GM18907 (cell line): ENCODE measurements around the gene GADD45GIP1.
"Not testable (repeated sequence)": the region's sequence is repeated elsewhere in the genome, so short reads cannot be mapped to it uniquely, and the experiment has no call there.

Source experiments
- ATAC-seq: cut with Tn5 transposase; IDR thresholded peaks from one replicate; pipeline ENCODE4 v1.9.1; 2021; ENCODE audit warnings: mild to moderate bottlenecking, moderate library complexity; ENCODE audit not compliant: unreplicated experiment

GADD45GIP1 gene

DNA sequence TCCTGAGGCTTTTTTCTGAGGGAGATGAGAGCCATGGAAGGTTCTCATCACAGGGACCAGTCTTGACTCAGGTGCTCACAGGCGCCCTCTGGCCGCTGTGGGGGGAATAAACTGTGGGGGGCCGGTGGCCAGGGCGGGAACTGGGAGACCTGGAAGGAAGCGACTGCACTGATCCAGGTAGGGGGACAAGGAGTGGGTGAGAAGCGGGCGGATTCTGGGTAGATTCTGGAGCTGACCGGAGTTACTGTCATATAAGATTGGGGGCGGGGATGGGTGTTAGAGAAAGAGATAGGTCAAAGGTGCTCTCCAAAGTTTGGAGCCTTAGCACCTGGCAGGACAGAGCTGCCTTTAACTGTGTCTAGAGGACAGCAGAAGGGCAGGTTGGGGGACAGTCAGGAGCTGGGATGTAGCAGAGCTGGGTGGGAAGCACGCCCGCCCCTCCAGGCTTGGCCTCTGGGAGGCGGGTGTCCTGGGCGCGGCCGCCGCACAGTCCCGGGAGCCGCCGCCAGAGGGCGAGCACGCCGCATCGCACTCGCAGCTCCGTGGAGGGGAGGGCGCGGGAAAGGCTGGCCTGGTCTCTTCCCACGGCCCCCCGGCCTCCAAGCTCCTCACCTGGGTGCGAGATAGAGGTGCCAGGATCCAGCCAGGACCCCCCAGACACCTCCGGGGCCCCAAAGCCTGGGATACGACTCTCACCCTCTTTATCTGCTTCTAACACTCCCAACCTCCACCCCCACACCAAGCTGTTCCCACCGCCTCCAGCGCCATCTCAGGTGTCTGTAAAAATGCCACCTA is 8.2 kb upstream of the GADD45GIP1 start:
- peak; percentile 69 for ATAC-seq

DNA sequence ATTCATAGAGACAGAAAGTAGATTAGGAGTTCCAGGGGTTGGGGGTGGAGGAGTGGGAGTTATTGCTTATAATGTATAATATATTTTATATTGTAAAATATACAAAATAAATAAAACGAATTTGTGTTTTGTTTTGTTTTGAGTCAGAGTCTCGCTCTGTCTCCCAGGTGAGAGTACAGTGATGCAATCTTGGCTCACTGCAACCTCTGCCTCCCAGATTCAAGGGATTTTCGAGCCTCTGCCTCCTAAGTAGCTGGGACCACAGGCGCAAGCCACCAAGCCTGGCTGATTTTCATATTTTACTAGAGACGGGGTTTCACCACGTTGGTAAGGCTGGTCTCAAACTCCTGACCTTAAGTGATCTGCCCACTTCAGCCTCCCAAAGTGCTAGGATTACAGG is 2.5 kb upstream of the GADD45GIP1 start:
- ATAC-seq: no peak

DNA sequence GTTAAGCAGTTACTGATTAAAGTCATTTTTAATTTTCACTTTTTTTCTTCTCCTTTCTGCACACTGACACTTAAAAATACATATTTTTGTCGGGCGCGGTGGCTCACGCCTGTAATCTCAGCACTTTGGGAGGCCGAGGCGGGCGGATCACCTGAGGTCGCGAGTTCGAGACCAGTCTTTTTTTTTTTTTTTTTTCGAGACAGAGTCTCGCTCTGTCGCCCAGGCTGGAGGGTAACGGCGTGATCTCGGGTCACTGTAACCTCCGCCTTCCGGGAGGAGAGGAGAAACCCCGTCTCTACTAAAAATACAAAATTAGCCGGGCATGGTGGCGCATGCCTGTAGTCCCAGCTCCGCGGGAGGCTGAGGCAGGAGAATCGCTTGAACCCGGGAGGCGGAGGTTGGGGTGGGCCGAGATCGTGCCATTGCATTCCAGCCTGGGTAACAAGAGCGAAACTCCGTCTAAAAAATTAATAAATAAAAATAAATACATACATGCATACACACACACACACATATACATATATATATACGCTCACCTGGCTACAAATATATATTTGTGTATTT is 448 bp upstream of the GADD45GIP1 start:
- not testable (repeated sequence) for ATAC-seq

DNA sequence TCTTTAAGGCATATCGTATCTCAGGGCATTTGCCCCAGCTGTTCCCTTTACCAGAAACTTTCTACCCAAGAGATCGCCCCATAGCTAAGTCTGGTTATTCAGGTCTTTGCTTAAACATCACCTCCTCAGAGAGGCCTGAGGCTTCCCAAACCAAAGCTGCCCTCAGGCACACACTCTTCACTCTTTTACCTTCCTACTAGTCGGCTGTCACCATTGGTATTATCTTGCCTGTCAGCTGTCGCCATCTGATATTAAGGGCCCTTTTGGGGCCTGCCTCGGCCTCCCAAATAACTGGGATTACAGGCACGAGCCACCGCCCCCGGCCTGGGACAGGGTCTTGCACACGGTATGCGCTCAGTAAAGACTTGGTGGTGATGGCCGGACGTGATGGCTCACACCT is 1.0 kb downstream of the GADD45GIP1 start:
- ATAC-seq: no peak

DNA sequence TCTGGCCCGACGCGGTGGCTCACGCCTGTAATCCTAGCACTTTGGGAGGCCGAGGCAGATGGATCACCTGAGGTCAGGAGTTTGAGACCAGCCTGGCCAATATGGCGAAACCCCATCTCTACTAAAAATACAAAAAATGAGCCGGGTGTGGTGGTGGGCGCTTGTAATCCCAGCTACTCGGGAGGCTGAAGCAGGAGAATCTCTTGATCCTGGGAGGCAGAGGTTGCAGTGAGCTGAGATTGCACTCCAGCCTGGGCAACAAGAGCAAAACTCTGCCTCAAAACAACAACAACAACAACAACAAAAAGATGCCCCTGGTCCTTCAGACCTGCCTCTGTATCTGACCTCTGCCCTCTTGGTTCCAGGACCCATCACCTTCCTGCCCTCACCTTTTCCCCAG is 1.4 kb downstream of the GADD45GIP1 start:
- ATAC-seq: not testable (repeated sequence)

DNA sequence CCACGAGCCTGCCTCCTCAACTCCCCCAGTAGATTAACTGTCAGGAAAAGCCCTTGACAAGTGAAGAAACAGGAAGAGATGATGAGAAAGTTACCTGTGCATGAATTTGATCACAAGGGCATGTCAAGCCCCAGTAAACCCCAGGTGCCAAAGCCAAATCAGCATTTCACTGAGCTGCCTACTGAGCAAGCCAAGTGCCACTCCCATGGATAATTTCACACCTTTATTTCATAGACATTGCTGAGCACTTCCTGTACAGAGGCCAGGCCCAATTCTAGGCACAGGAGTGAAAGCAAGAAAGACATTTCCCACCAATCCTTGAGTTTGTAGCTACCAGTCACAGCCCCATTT is 2.4 kb downstream of the GADD45GIP1 start:
- no peak for ATAC-seq

DNA sequence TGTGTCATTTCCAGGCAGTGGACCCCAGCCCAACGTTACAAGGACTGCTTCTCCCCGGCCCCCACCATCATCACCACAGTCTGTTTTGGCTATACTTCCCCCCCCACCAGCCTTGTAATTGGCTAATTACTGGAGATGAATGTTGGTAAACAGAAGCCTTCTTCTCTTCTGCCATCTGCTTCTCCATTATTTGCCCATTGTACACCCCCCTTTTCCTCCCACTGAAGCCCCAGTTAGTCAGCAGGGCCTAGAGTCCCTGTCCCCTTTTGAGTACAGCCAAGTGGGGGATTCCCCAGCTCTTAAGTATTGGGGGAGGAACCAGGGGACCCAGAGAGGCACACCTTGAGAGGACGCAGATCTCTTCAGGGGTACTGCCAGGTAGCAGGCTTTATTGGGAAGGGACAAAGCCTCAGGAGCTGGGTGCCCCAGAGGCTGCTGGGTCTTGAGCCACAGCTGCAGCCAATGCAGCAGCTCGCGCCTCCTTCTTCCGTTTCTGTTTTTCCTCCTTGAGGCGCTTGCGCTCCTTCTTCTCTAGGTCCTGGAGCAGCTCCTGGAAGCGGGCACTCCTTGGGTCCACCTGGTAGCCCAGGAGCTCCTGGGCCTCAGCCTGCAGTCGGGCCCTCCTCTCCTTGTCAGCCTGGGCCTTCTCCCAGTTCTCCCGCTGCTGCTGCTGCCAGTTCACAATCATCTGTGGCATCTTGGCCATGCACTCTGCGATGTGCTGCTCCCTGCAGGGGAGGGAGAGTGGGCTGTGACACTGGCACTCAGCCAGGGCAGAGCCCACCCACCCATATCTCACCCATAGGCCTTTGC is 3.0 kb downstream of the GADD45GIP1 start:
- ATAC-seq: no peak

DNA sequence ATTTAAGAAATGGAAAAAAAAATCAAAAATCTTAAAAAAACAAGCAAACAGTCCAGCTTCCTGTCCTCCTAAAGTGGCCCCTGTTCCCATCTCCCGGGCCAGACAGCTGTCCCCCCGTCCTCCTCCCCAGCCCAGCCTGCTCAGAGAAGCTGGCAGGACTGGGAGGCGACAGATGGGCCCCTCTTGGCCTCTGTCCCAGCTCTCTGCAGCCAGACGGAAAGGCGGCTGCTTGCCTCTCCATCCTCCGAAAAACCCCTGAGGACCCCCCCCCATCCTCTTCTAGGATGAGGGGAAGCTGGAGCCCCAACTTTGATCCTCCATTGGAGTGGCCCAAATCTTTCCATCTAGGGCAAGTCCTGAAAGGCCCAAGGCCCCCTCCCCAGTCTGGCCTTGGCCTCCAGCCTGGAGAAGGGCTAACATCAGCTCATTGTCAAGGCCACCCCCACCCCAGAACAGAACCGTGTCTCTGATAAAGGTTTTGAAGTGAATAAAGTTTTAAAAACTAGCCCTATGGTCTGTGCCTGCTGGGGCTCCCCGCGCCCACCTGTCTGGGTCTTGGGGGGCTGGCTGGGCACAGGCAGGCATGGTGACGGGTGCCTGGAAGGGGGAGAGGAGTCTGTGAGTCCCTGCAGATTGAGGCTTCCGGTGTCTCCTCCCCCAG is 3.8 kb downstream of the GADD45GIP1 start:
- ATAC-seq: no peak

DNA sequence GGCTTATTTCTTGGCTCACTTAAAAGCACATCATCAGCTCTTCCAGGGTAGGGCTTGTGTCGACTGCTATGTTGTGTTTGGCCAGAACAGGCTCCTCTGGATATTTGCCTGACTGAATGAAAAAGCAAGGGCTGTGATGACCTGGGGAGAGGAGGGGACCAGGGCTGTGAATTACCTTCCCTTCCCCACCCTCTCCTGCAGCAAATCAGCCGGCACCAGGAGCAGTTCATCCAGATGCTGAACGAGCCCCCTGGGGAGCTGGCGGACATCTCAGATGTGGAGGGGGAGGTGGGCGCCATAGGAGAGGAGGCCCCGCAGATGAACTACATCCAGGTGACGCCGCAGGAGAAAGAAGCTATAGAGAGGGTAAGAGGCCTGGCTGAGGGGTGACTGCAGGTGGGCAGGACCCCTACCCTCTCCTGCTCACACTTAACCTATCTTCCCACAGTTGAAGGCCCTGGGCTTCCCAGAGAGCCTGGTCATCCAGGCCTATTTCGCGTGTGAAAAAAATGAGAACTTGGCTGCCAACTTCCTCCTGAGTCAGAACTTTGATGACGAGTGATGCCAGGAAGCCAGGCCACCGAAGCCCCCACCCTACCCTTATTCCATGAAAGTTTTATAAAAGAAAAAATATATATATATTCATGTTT is 4.4 kb downstream of the GADD45GIP1 start:
- ATAC-seq: no peak

DNA sequence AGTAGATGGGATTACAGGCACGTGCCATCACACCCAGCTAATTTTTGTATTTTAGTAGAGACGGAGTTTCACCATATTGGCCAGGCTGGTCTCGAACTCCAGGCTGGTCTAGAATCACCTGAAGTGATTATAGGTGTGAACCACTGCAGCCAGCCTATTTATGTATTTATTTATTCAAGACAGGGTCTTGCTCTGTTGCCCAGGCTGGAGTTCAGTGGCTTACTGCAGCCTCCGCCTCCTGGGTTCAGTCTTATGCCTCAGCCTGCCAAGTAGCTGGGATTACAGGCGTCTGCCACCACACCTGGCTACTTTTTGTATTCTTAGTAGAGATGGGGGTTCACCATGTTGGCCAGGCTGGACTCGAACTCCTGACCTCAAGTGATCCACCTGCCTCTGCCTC is 5.0 kb downstream of the GADD45GIP1 start:
- not testable (repeated sequence) for ATAC-seq

DNA sequence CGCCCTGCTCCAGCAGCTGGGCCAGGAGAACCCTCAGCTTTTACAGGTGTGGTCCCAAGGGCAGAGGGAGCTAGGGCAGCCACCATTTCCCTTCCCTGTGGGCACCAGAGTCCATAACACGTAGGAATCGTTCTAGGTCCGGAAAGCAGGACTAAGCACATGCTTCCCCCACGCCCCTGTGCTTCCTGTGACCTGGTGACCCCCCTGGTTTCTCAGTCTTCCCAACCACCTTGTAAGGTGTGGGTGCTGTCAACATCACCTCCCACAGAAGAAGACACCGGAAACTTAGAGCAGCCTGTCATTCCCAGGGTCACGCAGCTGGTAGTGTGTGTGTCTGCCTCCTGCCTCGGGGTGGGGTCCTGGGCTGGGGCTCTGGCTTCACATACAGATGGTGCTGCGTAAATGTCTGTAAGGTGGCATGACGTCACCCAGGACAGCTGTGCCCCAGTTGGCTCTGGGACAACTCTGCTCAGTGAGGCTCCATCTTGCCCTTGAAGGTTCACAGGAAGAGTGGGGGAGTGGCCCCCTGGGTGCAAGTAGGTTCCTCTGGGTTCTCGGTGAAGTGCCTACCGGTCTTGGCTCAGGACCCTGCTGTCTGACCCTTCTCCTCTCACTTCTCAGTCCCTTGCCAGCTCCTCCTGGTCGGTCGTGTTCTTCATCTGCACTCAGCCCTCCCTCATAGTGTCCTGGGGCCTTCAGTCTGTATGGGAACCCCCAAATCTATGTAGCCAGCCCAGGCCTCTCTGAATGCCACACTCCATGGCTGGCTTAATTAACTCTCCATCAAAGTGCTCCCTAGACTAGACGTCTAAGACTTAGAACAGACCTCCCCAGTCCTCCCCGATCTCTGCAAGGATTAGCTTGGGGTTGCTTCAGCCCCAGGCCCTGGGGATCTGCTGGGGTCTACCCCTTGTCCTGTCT is 7.4 kb downstream of the GADD45GIP1 start:
- no peak for ATAC-seq

DNA sequence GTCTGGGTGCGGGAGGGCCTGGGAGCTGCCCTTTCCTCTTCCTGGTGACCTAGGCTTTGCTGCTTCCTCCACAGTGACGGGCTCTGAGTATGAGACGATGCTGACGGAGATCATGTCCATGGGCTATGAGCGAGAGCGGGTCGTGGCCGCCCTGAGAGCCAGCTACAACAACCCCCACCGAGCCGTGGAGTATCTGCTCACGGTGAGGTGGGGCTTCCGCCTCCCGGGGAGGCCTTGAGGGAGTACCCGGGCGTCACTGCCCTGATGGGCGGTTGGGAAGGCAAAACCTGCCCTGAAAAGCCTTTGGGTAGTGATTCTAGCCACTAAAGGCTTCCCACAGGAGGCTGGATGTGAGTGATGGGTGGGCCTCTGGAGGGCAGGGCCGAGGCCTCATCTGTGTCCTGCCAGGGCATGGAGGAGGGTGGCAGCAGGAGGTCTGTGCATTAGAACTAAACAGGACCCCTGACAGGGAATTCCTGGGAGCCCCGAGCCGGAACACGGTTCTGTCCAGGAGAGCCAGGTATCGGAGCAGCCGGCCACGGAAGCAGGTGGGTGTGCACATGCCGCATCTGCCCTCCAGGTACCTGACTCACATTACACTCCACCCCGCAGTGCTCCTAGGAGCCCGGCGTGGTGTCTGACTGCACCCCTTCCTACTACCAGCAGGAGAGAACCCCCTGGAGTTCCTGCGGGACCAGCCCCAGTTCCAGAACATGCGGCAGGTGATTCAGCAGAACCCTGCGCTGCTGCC is 8.2 kb downstream of the GADD45GIP1 start:
- no peak for ATAC-seq

DNA sequence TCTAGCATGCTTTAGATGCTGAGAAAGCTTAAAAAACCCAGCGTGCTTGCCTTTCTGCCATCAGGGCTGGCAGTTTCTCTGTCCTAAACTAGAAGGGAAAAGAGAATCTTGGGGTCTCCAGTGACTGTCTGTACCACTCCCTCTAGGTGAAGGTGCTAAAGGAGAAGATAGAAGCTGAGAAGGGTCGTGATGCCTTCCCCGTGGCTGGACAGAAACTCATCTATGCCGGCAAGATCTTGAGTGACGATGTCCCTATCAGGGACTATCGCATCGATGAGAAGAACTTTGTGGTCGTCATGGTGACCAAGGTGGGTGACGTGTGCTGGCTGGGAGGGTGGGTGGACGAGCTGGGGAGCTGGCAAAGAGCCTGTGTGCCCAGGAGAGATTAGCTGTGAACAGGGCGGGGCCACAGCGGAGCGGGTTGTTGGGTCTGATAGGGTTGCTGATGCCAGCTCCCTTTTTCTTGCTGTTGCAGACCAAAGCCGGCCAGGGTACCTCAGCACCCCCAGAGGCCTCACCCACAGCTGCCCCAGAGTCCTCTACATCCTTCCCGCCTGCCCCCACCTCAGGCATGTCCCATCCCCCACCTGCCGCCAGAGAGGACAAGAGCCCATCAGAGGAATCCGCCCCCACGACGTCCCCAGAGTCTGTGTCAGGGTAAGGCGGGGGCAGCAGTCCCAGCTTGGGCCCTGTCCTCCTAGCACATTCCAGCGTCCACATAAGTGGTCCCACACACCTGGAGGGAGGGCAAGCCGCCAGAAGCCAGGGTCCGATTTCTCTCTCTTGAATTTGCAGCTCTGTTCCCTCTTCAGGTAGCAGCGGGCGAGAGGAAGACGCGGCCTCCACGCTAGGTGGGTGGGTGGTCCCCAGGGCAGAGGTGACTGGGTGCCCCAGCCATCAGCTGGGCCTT is 9.1 kb downstream of the GADD45GIP1 start:
- no peak for ATAC-seq

DNA sequence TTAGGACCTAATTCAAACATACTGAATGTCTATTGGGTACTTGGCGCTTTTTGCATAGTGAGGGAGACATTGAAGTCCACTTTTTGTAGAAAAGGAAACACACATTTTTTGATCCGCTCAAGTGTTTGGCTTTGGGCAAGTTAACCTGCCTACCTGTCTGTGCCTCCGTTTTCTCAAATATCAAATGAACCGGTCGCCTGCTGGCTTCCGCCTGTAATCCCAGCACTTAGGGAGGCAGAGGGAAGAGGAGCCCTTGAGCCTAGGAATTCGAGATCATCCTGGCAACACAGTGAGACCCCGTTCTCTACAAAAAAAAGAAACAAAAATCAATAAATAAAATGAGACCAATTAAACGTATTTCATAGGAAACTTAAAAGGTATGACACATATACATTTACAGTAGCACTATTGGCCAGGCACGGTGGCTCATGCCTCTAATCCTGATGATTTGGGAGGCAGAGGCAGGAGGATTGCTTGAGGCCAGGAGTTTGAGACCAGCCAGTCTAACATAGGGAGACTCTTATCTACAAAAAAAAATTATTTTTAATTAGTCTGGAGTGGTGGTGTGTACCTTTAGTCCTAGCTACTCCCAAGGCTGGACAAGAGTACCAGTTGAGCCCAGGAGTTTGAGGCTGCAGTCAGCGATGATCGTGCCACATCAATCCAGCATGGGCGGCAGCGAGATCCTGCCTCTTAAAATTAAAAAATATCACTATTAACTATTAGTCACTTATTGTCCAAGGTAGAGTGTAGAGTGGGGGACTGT is 10.1 kb downstream of the GADD45GIP1 start:
- ATAC-seq: no peak

DNA sequence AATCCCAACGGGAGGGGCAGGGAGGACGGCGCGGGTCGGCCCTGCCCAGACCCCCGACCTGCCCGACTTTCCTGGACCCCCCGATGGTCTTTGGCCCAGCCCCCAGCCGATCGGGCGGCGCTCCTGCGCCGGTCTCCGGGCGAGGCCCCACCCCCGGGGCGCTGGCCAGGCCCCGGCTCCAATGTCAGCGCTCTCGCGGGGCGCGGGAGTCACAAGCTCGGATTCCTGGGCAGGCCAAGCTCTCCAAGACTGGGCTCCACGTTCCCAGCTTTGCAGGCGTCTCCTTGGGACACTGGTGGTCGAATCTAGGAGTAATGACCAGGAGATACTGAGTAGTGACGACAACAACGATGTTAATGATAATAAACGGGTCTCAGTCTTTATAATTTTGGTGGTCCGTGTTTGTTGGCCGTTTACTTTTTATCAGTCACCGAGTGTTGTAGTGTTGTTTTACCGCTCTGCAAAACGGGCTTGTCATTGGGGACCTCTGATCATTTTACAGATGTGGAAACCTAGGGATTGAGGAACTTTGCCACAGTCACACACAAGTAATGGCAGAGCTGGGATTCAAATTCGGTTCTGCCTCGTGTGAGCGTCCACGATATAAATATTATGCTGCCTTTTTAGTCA is 10.8 kb downstream of the GADD45GIP1 start:
- ATAC-seq: peak; percentile 29

DNA sequence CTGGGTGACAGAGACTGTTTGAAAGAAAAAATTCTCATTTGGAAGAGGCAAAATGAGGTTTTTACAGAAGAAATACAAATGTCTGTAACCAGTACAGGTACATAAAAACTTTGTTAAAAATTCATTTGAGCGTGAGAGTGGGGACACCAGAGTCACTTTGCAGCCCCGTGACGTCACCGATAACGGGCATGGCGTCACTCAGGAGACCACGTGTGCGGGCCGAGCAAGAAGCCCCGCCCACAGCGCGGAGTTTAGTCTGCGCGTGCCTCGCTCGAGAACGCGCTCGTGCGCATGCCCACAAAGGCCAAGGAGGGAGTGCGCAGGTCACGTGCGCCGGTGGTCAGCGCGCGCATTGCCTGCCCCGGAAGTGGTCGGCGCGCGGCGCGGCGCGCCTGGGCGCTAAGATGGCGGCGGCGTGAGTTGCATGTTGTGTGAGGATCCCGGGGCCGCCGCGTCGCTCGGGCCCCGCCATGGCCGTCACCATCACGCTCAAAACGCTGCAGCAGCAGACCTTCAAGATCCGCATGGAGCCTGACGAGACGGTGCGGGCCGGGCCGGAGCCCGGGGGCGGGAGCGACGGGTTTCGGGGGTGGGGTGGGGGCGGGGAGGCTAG is 11.4 kb downstream of the GADD45GIP1 start, which contains the start of gene RAD23A:
RAD23A (plus strand) TSS at position 384 of the 613 bp plus-strand sequence; CDS start at position 471, 87 bp downstream.
- peak; percentile 74 for ATAC-seq
